ENCODE measurements around the gene TUBB. TPM values are rescaled to one million over a fixed set of nuclear protein-coding genes. Genes with fewer than 3 reads are reported as not detected.

TUBB gene
- total RNA-seq, 2 experiments from 2014 or later = 1,244 to 1,346 TPM

GRCh38 chr6:30703821-30704220 lies 16.3 kb upstream of the TUBB start:
- BruUV-seq (replicated peaks) = no TSS peak
- peaks cover 88% of the 10 kb centered on the region for H3K36me3 ChIP-seq (ENCODE audit: insufficient read depth, low read length)
- CTCF ChIA-PET (ENCODE audit: unreplicated experiment) = no interaction called here

GRCh38 chr6:30705620-30706019 lies 14.5 kb upstream of the TUBB start:
- DNase-seq (ENCODE audit: low spot score) = no peak
- CTCF ChIA-PET (ENCODE audit: unreplicated experiment) = no interaction called here

More at GRCh38 chr6:30703821-30704220, 16.3 kb upstream of the TUBB start:
- no peaks in the 10 kb centered on the region for H3K4me1 ChIP-seq (ENCODE audit: insufficient read depth, low read length, poor library complexity, severe bottlenecking)
- H3K4me3 ChIP-seq (ENCODE audit: low read depth, low read length, poor library complexity, severe bottlenecking) = no peak overlapping the region
- H2AFZ ChIP-seq (ENCODE audit: low read length) = no peak overlapping the region
- intact Hi-C loops (cut with micrococcal nuclease; ENCODE audit: unreplicated experiment) = no loop called here
- H4K20me1 ChIP-seq (ENCODE audit: insufficient read depth, low read length) = no peaks in the 10 kb centered on the region
- TF ChIP-seq CTCF (conservative IDR thresholded peaks at IDR 0.05; ENCODE audit: low read length) (no peak), EZH2phosphoT487 (IDR thresholded peaks at IDR 0.05; ENCODE audit: borderline replicate concordance, low read depth, low read length) (no peak)
- no peak for DNase-seq (ENCODE audit: low spot score)
- H3K9me2 ChIP-seq (ENCODE audit: insufficient read depth, low read length) = no peaks in the 10 kb centered on the region
- H3K9me3 ChIP-seq (ENCODE audit: low read length) = no peaks in the 10 kb centered on the region
- no peak overlapping the region for H3K4me2 ChIP-seq (ENCODE audit: low read length)
- POLR2A ChIA-PET = interaction anchor here (0.6 to 1.2 kb wide), 2 partner anchors 16 to 89 kb away, joined by 4 to 10 read pairs; no protein-coding TSS in a partner anchor
- no peaks in the 10 kb centered on the region for H3K79me2 ChIP-seq (ENCODE audit: insufficient read depth, low read depth, low read length)
- no peak overlapping the region for H3K27ac ChIP-seq (ENCODE audit: low read depth, low read length, poor library complexity, severe bottlenecking)

More at GRCh38 chr6:30705620-30706019, 14.5 kb upstream of the TUBB start:
- H3K4me1 ChIP-seq (ENCODE audit: insufficient read depth, low read length, poor library complexity, severe bottlenecking) = no peaks in the 10 kb centered on the region
- no peak for TF ChIP-seq CTCF (conservative IDR thresholded peaks at IDR 0.05; ENCODE audit: low read length)
- no peak for TF ChIP-seq EZH2phosphoT487 (IDR thresholded peaks at IDR 0.05; ENCODE audit: borderline replicate concordance, low read depth, low read length)
- no peak overlapping the region for H3K27ac ChIP-seq (ENCODE audit: low read depth, low read length, poor library complexity, severe bottlenecking)
- intact Hi-C loops (cut with micrococcal nuclease; ENCODE audit: unreplicated experiment) = no loop called here
- no peaks in the 10 kb centered on the region for H4K20me1 ChIP-seq (ENCODE audit: insufficient read depth, low read length)
- H2AFZ ChIP-seq (ENCODE audit: low read length) = no peak overlapping the region
- no peaks in the 10 kb centered on the region for H3K9me2 ChIP-seq (ENCODE audit: insufficient read depth, low read length)
- no TSS peak for BruUV-seq (replicated peaks)
- no peak overlapping the region for H3K4me2 ChIP-seq (ENCODE audit: low read length)
- H3K36me3 ChIP-seq (ENCODE audit: insufficient read depth, low read length) = peaks cover 90% of the 10 kb centered on the region
- no peak overlapping the region for H3K4me3 ChIP-seq (ENCODE audit: low read depth, low read length, poor library complexity, severe bottlenecking)
- POLR2A ChIA-PET = interaction anchor here (0.6 to 0.7 kb wide), 2 partner anchors 9 to 222 kb away, joined by 3 read pairs; no protein-coding TSS in a partner anchor
- no peaks in the 10 kb centered on the region for H3K79me2 ChIP-seq (ENCODE audit: insufficient read depth, low read depth, low read length)
- no peaks in the 10 kb centered on the region for H3K9me3 ChIP-seq (ENCODE audit: low read length)

Measured in OCI-LY7 (cell line).